Nucleus accumbens (tissue), 56 donors: ENCODE measurements around the gene CLBA1.
"Not testable (repeated sequence)": the region's sequence is repeated elsewhere in the genome, so short reads cannot be mapped to it uniquely, and the experiment has no call there.

ENCODE experiments used
- DNase-seq, 56 donors: peaks; one replicate each; lab custom pipeline; 2025; lab: John Stamatoyannopoulos, UW

Gene CLBA1

DNA sequence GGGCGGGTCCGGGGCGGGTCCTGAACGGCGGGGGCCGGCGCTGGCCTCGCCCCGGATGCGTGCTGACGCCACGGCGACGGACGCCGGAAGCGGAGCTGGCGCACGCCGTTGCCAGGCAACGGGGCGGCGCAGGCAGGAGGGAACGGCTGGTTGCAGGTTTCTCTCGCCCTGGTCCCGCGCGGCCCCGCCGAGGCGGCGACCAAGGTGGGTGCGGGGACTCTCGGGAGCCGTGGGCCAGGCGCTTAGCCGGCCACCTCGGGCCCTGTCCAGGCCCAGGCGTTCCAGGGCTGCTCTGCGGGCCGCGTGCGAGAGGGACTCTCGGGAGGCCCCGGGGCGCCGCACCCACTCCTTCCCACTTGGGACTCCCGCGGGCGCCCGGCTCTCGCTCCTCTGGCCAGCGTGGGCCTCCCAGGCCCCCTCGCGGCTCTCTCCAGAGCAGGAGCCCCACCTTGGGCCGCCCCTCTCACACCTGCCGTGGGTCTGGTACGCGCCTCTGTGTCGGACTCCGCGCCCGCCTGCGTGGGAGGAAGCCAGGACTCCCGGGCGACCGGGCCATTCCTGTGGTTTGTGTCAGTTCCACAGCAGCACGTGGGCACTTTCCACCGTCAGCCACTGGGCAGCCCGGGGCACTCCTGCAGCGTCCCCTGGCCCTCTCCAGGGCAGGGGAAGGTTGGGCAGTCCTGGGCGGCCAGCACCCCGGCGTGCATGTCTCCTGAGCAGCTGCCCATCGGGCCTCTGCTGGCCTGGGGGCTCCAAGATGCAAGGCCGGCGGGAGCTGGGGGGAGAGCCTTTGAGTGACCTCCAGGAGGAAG lies at the start of gene CLBA1:
CLBA1 (plus strand) TSS at position 114 of the 812 bp plus-strand sequence; CDS start at position 758, 644 bp downstream.
- peak; percentile 27 to 94 (median 79) for DNase-seq

DNA sequence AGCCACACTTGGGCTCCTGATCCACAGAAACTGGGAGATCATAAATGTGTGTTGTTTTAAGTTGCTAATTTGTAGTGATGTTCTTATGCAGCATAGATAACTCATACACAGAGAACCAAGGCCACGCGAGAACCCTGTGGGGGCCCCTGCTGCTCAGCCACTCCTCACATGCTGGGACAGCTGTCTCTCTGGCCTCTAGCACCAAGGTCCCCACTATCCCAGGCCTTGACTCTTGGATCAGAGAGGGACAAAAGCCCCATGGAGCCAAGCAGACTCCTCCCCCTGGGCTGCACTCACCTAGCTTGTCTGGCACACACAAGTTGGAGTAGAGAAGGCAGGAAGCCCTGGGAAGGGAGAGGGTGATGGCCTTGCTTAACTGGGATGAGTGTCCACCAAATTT lies 49.6 kb upstream of the CLBA1 start:
- no peak for DNase-seq

DNA sequence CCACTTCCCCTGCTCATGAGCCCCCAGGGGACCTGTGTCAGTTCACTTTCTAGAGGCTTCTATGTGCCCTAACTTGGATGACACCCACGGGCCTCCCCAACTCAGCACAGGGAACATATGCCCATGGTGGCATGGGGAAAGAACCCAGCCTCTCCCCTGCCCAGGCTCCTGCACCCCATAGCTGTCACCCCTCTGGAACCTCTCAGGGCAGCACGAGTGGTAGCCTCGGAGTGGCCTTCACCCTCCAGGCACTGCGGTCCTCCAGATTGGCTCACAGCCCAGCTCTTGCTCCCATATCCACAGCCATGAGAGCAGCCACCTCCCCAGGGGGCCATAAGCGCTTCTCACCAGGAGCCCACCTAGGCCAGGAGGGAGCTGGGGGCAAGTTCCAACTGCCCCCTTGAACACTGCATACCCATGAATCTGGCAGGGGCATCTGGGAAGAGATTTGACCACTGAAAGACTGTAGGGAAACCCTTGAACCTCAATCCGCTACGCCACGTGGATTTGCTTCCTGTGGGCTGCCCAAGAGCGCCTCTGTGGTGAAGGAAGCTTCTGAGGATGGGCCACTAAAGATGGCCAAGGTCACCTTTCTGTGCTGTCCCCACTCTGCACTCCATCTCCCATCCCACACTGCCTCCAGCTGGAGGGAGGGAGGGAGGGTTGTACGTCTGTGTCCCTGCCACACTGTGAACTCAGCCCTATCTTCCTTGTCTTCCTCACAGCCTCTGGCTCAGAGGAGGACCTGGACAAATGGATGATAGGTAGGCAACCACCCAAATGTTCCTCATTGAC lies 49.0 kb upstream of the CLBA1 start:
- DNase-seq, result no peak

DNA sequence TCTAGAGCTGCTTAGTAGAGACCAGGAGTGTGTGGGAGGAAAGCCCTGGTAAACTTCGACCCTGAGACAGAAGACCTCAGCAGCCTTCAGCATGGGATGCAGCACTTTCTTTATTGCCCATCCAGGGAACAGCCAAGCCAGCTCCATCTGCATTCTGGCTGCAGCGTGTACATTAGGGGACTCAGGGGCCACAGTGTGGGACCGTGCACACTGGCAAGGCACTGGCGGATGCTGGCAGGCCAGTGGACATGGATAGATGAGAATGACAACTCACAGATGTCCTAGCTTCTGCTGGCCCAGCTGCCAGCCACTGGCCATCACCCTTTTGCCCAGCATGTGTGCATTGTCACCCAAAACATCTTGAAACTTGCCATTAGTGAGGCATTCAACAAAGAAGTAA lies 48.4 kb upstream of the CLBA1 start:
- no peak for DNase-seq

DNA sequence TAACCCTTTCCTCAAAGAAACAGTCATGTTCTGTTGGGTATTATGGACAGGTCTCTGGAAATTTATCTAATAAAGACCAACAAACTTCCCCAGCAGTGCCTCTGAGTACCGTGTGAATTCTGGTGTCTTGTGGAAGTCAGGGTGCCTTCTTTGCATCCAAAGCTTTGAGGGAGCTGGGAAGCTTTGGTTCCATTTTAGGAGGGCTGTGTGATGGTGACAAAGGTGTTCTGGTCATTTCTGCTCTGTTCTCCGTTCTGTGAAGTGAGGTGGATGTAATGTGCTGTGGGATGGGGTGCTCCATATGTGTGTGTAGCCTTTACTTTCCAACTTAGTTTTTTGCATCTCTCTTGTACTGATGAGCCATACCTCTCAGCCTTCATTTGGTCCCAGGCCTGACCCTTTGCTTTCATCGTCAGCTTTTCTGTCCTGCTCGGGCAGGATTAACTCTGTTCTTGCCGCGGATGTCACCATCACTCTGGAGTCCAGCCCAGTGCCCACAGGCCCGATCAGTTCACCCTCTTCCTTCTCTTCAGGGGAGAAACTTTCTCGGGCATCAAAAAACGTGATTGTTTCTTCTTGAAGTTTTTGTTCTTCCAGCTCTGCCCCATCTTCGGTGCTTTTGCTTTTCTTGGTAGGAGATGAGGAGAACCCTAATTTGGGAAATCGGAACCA lies 47.8 kb upstream of the CLBA1 start:
- DNase-seq, result no peak

DNA sequence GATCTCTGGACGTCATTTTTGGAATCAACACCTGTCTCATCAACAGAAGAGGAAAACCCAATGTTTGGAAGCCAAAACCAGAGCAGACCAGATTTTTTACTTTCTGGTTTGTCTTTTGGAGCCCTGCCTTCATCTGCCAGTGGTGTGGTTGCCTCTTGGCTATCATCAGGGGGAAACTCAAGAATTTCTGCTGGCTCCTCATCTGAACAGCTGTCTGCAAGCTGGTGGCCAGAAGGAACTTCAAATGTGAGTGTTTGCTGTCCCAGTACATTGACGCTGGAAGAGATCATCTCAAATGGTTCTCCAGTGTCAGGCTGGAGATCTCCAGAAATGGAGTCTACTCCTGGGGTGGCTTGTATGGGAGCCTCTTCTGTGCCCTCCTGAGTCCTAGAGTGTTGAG lies 47.2 kb upstream of the CLBA1 start:
- DNase-seq, result no peak

DNA sequence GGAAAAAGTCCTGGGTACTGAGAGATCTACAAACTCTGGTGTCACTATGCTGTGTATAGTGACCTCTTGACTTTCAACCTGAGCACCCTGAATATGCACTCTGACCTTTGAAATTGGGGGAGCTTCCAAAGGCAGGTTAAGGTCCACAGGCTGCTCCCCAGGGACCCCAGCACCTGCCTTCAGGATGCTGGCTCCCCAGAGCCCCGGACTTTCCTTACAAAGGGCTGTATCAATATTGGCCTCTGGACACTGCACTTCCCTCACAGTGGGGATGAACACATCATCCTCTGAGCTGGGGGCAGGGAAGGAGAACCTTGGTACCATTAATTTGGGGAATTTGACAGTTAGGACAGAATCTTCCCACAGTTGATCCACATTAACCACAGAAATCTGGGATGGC lies 46.6 kb upstream of the CLBA1 start:
- DNase-seq, result no peak

DNA sequence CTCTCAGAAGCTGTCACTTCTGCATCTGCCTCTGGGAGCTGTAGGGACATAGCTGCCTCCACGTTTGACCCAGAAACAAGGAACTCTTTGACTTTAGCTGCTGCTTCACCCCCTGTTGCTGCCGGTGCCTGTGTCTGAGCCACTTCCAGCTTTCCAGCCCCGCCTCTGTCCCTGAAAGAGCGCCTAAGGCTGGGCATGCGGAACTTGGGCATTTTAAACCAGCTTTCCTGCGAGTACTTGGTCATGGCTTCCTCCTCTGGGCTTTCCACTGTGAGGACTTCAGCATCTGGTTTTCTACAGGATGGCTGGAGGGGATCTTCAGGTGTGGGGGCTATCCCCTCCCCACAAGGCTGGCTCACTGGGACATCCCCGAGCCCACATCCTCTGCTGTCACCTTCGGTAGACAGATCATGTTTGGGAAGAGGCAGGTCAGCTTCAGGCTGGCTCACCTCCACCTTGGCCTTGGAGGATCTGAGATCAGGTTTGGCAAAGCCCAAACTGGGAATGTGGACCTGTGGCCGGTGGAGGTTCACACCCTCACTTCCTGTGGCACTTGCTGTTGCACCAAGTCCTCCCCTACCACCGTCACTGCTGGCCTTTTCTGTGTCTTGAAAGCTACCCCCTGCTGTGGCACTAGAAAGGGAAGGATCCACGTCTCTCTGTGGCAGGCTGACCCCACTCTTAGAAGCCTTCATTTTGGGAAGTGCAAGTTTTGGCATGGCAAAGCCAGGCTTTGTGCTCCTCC lies 45.8 kb upstream of the CLBA1 start:
- no peak for DNase-seq

DNA sequence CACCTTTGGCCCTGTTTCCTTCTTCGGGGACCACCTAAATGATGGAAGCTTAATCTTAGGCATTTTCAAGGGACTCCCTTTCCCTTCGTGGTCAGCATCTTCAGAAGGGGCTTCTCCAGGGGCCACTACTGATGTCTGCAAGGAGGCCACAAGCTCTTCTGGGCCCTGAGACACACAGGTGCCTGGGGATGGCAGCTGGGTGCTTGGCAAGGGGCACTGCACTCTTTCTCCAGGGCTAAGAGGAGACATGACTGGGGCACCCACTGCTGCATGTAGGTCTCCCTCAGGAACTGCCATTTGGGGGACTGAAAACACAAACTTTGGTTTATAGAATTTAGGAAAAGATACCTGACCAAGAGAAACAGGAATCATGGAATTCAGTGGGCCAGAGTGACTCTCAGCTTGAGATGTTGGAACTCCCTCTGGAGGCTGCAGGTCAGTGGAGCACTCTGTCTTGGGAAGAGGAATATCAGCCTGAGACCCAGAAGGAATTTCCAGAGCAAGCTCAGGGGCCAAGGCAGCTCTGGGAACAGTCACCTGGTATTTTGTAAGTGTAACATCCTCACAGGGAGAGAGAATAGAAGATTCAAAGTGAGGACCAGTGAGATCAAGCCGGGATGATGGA lies 45.0 kb upstream of the CLBA1 start:
- no peak for DNase-seq

DNA sequence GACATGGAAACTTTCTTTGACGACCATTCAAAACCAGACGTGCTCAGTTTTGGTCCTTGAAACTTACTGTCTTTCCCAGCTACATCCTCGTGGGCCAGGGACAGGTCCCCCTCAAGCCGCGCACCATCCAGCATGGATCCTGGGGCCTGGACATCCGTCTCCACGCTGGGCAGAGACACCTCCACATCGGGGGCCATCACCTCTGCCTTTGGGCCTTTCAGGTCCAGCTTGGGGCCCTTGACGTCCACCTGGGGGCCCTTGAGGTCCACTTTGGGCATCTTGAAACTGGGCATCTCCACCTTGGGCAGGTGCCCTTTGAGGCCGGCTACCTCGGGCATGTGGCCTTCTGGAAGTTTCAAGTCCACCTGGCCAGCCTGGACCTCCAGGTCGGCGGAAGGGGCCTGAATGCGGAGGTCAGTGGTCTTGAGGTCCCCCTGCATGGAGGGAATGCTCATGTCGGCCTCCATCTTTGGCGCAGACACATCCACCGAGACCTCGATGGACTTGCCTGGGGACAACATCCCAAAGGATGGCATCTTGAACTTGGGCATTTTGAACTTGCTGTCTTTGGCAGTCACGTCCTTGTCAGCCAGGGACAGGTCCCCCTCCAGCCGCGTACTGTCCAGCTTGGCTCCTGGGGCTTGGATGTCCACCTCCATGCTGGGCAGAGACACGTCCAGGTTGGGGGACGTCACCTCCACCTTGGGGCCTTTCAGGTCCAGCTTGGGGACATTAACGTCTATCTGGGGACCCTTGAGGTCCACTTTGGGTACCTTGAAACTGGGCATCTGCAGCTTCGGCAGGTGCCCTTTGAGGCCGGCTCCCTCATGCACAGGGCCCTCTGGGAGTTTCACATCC lies 43.9 kb upstream of the CLBA1 start:
- DNase-seq, result no peak

DNA sequence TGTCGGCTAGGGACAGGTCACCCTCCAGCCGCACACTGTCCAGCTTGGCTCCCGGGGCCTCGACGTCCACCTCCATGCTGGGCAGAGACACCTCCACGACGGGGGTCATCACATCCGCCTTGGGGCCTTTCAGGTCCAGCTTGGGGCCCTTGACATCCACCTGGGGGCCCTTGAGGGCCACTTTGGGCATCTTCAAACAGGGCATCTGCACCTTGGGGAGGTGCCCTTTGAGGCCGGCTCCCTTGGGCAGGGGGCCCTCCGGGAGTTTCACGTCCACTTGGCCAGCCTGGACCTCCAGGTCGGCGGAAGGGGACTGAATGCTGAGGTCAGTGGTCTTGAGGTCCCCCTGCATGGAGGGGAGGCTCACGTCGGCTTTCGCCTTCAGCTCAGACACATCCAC lies 43.0 kb upstream of the CLBA1 start:
- DNase-seq, result no peak

DNA sequence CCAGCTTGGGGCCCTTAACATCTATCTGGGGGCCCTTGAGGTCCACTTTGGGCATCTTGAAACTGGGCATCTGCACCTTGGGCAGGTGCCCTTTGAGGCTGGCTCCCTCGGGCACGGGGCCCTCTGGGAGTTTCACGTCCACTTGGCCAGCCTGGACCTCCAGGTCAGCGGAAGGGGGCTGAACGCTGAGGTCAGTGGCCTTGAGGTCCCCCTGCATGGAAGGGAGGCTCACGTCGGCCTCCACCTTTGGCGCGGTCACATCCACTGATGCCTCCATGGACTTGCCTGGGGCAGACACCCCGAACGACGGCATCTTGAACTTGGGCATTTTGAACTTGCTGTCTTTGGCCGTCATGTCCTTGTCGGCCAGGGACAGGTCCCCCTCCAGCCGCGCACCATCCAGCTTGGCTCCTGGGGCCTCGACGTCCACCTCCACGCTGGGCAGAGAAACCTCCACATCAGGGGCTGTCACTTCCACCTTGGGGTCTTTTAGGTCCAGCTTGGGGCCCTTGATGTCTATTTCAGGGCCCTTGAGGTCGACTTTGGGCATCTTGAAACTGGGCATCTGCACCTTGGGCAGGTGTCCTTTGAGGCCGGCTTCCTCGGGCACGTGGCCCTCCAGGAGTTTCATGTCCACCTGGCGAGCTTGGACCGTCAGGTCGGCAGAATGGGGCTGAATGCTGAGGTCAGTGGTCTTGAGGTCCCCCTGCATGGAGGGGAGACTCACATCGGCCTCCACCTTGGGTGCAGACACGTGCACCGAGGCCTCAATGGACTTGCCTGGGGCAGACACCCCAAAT lies 42.2 kb upstream of the CLBA1 start:
- not testable (repeated sequence) for DNase-seq

DNA sequence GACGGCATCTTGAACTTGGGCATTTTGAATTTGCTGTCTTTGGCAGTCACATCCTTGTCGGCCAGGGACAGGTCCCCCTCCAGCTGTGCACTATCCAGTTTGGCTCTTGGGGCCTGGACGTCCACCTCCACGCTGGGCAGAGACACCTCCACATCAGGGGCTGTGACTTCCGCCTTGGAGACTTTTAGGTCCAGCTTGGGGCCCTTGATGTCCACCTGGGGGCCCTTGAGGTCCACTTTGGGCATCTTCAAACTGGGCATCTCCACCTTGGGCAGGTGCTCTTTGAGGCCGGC lies 41.6 kb upstream of the CLBA1 start:
- DNase-seq, result not testable (repeated sequence)

DNA sequence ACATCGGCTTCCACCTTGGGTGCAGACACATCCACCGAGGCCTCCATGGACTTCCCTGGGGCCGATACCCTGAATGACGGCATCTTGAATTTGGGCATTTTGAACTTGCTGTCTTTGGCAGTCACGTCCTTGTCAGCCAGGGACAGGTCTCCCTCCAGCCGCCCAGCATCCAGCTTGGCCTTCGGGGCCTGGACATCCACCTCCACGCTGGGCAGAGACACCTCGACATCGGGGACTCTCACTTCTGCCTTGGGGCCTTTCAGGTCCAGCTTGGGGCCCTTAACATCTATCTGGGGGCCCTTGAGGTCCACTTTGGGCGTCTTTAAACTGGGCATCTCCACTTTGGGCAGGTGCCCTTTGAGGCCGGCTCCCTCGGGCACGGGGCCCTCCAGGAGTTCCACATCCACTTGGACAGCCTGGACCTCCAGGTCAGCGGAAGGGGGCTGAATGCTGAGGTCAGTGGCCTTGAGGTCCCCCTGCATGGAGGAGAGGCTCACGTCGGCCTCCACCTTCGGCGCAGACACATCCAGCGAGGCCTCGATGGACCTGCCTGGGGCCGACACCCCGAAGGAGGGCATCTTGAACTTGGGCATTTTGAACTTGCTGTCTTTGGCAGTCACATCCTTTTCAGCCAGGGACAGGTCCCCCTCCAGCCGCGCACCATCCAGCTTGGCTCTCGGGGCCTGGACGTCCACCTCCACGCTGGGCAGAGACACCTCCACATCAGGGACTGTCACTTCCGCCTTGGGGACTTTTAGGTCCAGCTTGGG lies 41.0 kb upstream of the CLBA1 start:
- DNase-seq, result not testable (repeated sequence)

DNA sequence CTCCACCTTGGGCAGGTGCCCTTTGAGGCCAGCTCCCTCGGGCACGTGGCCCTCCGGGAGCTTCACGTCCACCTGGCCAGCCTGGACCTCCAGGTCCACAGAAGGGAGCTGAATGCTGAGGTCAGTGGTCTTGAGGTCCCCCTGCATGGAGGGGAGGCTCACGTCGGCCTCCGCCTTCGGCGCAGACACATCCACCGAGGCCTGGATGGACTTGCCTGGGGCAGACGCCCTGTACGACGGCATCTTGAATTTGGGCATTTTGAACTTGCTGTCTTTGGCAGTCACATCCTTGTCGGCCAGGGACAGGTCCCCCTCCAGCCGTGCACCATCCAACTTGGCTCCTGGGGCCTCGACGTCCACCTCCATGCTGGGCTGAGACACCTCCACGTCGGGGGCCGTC lies 40.3 kb upstream of the CLBA1 start:
- DNase-seq, result not testable (repeated sequence)

DNA sequence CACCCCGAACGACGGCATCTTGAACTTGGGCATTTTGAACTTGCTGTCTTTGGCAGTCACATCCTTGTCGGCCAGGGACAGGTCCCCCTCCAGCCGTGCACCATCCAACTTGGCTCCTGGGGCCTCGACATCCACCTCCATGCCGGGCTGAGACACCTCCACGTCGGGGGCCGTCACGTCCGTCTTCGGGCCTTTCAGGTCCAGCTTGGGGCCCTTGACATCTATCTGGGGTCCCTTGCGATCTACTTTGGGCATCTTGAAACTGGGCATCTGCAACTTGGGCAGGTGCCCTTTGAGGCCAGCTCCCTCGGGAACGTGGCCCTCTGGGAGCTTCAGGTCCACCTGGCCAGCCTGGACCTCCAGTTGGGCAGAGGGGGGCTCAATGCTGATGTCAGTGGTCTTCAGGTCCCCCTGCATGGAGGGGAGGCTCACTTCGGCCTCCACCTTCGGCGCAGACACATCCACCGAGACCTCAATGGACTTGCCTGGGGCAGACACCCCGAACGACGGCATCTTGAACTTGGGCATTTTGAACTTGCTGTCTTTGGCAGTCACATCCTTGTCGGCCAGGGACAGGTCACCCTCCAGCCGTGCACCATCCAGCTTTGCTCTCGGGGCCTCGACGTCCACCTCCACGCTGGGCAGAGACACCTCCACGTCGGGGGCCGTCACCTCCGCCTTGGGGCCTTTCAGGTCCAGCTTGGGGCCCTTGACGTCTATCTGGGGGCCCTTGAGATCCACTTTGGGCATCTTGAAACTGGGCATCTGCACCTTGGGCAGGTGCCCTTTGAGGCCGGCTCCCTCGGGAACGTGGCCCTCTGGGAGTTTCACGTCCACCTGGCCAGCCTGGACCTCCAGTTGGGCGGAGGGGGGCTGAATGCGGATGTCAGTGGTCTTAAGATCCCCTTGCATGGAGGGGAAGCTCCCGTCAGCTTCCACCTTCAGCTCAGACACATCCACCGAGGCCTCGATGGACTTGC lies 39.3 kb upstream of the CLBA1 start:
- DNase-seq, result not testable (repeated sequence)
